GM12878 (cell line): ENCODE measurements around the gene EPOP. TPM values are rescaled to one million over a fixed set of nuclear protein-coding genes. Genes with fewer than 3 reads are reported as not detected.

ENCODE experiments used
- ATAC-seq: fragments of 200-7000 bp; cut with Tn5 transposase; 3 replicates; pipeline ENCODE4 v1.9.1; 2020; ENCODE audit warnings: mild to moderate bottlenecking, moderate library complexity
- BruUV-seq: library from RNA; stranded (reverse); fragments of 400-500 nt; replicated peaks from 2 replicates; lab custom pipeline; 2021; lab: Mats Ljungman, UMichigan
- CTCF ChIA-PET: fragments of 300-600 bp; sonication (Branson Sonifier 250); formaldehyde crosslinking; extraction: SDS; loops from one replicate; lab custom pipeline; 2021; ENCODE audit warnings: inconsistent platforms; lab: Yijun Ruan, JAX
- POLR2A ChIA-PET: fragments of 350-600 bp; formaldehyde crosslinking; extraction: SDS; loops from one replicate; lab custom pipeline; 2021; ENCODE audit warnings: inconsistent platforms; lab: Charles Lee
- RAD21 ChIA-PET: fragments of 300-600 bp; sonication (Branson Sonifier 250); formaldehyde crosslinking; loops from one replicate; lab custom pipeline; 2023; ENCODE audit warnings: antibody characterized with exemption; ENCODE audit not compliant: unreplicated experiment; lab: Charles Lee
- SMC1A ChIA-PET: fragments of 300-600 bp; sonication (Branson Sonifier 250); formaldehyde crosslinking; loops from one replicate; lab custom pipeline; 2023; ENCODE audit not compliant: unreplicated experiment, uncharacterized antibody; lab: Charles Lee
- DNase-seq: peaks from one replicate; pipeline ENCODE4 v3.0.0-alpha.2; 2011; ENCODE audit warnings: low read depth, low spot score
- FAIRE-seq: peaks from 3 replicates; lab custom pipeline; 2011; peaks lifted over from hg19 to GRCh38; lab: Jason Lieb, UNC
- H2AFZ ChIP-seq: 2 replicates; pipeline ENCODE4 v1.6.0; 2011; ENCODE audit warnings: low read depth, low read length, control low read depth; ENCODE audit not compliant: control insufficient read depth
- H3K27ac ChIP-seq: 2 replicates; pipeline ENCODE4 v1.5.1; 2011; ENCODE audit warnings: control low read depth; ENCODE audit not compliant: control insufficient read depth, insufficient read depth
- H3K27me3 ChIP-seq, 2 experiments: replicated peaks in 1 of 2; 2 replicates each; pipeline versions ENCODE4 v1.6.0 to v1.6.1; 2011; ENCODE audit warnings: low read length in 1 of 2; ENCODE audit not compliant: control insufficient read depth in 2 of 2, insufficient read depth in 2 of 2
- H3K36me3 ChIP-seq, 2 experiments: 2 replicates each; pipeline ENCODE4 v1.5.1; 2011; ENCODE audit warnings: low read length in 1 of 2; ENCODE audit not compliant: control insufficient read depth in 2 of 2, insufficient read depth in 2 of 2
- H3K4me1 ChIP-seq: 2 replicates; pipeline ENCODE4 v1.6.1; 2011; ENCODE audit warnings: mild to moderate bottlenecking, low read length, moderate library complexity, mixed read lengths; ENCODE audit not compliant: control insufficient read depth, insufficient read depth
- H3K4me2 ChIP-seq: 2 replicates; pipeline ENCODE4 v1.6.0; 2011; ENCODE audit warnings: control low read depth; ENCODE audit not compliant: control insufficient read depth, insufficient read depth
- H3K4me3 ChIP-seq: fragments of 200-600 bp; sonication (generic); 2 replicates; pipeline ENCODE4 v1.5.1; 2016
- H3K79me2 ChIP-seq: 2 replicates; pipeline ENCODE4 v1.6.0; 2011; ENCODE audit warnings: low read length; ENCODE audit not compliant: control insufficient read depth, insufficient read depth
- H3K9ac ChIP-seq: 2 replicates; pipeline ENCODE4 v1.8.0; 2011; ENCODE audit warnings: low read length, control low read depth, mixed read lengths; ENCODE audit not compliant: control insufficient read depth, insufficient read depth
- H3K9me3 ChIP-seq: replicated peaks from 3 replicates; pipeline ENCODE4 v1.5.1; 2011; ENCODE audit warnings: mild to moderate bottlenecking, low read length; ENCODE audit not compliant: control insufficient read depth, insufficient read depth
- H4K20me1 ChIP-seq: 2 replicates; pipeline ENCODE4 v1.6.0; 2011; ENCODE audit not compliant: control insufficient read depth, insufficient read depth
- FOS ChIP-seq: IDR thresholded peaks from 3 replicates; pipeline ENCODE4 v1.6.1; 2011; ENCODE audit warnings: borderline replicate concordance; ENCODE audit not compliant: insufficient read length; ENCODE audit errors: extremely low read depth
- NR2C1 ChIP-seq: fragments of 450-650 bp; IDR thresholded peaks from 2 replicates; pipeline ENCODE4 v1.6.1; 2017; ENCODE audit warnings: antibody characterized with exemption, mild to moderate bottlenecking, moderate library complexity
- NR2C2 ChIP-seq: IDR thresholded peaks from 2 replicates; pipeline ENCODE4 v1.6.1; 2011; ENCODE audit warnings: borderline replicate concordance, low read depth; ENCODE audit not compliant: control insufficient read depth, insufficient read length
- SMAD1 ChIP-seq: fragments of 450-650 bp; IDR thresholded peaks from 2 replicates; pipeline ENCODE4 v1.6.1; 2018; ENCODE audit warnings: mild to moderate bottlenecking, low read depth; ENCODE audit not compliant: partially characterized antibody
- WGBS: methylation state at CpG from one replicate; pipeline ENCODE4 v1.1.6; 2016; ENCODE audit warnings: low lambda C conversion rate; ENCODE audit not compliant: insufficient replicate concordance, insufficient coverage; ENCODE audit errors: missing lambda C conversion rate; 5-methylcytosine and 5-hydroxymethylcytosine counted together
- in situ Hi-C: fragments of 300-500 bp; cut with MboI; formaldehyde crosslinking; loops from 9 replicates; pipeline ENCODE4 v1.14.3; 2018; ENCODE audit warnings: mixed read lengths
- intact Hi-C: fragments of 100-400 bp; cut with micrococcal nuclease; formaldehyde crosslinking; loops from one replicate; pipeline ENCODE4 v1.14.2; 2022; ENCODE audit not compliant: unreplicated experiment
- polyA plus RNA-seq, 11 experiments: library from polyadenylated mRNA; depleted of rRNA in 4 of 11; unstranded in 6 of 11; stranded (reverse) in 5 of 11; fragments of >200 nt; fragmentation: Nextera tagmentation in 4 of 11; fragmentation: Illumina TruSeq in 1 of 11; extraction: Ambion mirVana in 4 of 11; extraction: Trizol in 1 of 11; gene quantifications; 1 replicate in 1 of 11; 2 replicates in 10 of 11; pipeline versions ENCODE4 v1.2.1 to v1.2.3, GENCODE V29; 2011 to 2016; ENCODE audit warnings: inconsistent platforms in 2 of 11, missing spikeins in 2 of 11, low read depth in 1 of 11
- total RNA-seq, 4 experiments: library from RNA; depleted of rRNA in 3 of 4; stranded (reverse); fragments of >200 nt in 3 of 4; fragmentation: Illumina TruSeq in 1 of 4; extraction: Trizol in 1 of 4; gene quantifications; 2 replicates each; pipeline versions ENCODE4 v1.2.1 to v1.2.3, GENCODE V29; 2013 to 2021
- TF ChIP-seq, protein P1 (sequence below): fragments of 450-650 bp; IDR thresholded peaks from 2 replicates; pipeline ENCODE4 v1.6.1; 2017; ENCODE audit warnings: mild to moderate bottlenecking, low read depth, inconsistent platforms; ENCODE audit not compliant: poor library complexity, severe bottlenecking
- TF ChIP-seq, protein P2 (sequence below): fragments of 150-350 bp; IDR thresholded peaks from 2 replicates; pipeline ENCODE4 v1.6.1; 2016; ENCODE audit warnings: low read depth, low read length
- TF ChIP-seq, protein P3 (sequence below): fragments of 450-650 bp; IDR thresholded peaks from 2 replicates; pipeline ENCODE4 v1.6.1; 2017; ENCODE audit warnings: mild to moderate bottlenecking, moderate library complexity

EPOP gene
- total and polyA plus RNA-seq, 10 of the 15 experiments (the other 5 are each of a cell fraction or from before 2014, with no cell fraction given), result 0.53 to 9.0 (median 3.7) TPM

DNA sequence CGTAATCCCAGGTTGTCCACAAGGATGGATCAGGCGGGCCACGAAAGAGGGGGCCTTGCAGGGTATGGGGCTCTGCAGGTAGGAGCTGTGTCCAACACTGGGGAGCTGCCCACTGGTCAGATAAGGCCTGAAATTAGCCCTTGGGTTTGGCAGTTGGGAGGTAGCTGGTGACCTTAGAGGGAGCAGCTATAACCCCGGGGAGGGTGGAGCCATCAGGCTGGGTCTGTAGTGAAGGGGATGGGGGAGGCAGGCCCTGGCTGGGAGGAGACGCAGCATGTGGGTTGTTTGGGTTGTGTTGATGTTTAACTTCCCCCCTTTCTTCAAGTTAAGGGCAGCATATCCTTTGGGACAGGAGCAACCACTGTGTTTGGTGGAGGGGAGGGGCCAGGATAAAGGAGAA lies 36.2 kb upstream of the EPOP start:
- no peak overlapping the region for H3K9ac ChIP-seq
- DNase-seq (no peak), FAIRE-seq (no peak), ATAC-seq (no peak)
- 79% methylated on average over 5 of the region's 5 CpGs for WGBS
- H3K36me3 ChIP-seq, result peaks cover 22 to 44% of the 10 kb centered on the region in 2 experiments
- intact Hi-C loops (no loop called here), in situ Hi-C loops (no loop called here)
- RAD21 ChIA-PET, result interaction anchor here (0.8 to 1.2 kb wide), 2 partner anchors 24 to 35 kb away, joined by 3 to 4 read pairs; no protein-coding TSS in a partner anchor
- CTCF ChIA-PET, result interaction anchor here (1.0 to 2.2 kb wide), 2 partner anchors 33 to 35 kb away, joined by 5 to 7 read pairs; no protein-coding TSS in a partner anchor
- no peak overlapping the region for H2AFZ ChIP-seq
- TF ChIP-seq NR2C1 (no peak), FOS (no peak), NR2C2 (no peak), SMAD1 (no peak)
- TF ChIP-seq, protein P1, sequence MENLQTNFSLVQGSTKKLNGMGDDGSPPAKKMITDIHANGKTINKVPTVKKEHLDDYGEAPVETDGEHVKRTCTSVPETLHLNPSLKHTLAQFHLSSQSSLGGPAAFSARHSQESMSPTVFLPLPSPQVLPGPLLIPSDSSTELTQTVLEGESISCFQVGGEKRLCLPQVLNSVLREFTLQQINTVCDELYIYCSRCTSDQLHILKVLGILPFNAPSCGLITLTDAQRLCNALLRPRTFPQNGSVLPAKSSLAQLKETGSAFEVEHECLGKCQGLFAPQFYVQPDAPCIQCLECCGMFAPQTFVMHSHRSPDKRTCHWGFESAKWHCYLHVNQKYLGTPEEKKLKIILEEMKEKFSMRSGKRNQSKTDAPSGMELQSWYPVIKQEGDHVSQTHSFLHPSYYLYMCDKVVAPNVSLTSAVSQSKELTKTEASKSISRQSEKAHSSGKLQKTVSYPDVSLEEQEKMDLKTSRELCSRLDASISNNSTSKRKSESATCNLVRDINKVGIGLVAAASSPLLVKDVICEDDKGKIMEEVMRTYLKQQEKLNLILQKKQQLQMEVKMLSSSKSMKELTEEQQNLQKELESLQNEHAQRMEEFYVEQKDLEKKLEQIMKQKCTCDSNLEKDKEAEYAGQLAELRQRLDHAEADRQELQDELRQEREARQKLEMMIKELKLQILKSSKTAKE, result no peak
- TF ChIP-seq, protein P2, sequence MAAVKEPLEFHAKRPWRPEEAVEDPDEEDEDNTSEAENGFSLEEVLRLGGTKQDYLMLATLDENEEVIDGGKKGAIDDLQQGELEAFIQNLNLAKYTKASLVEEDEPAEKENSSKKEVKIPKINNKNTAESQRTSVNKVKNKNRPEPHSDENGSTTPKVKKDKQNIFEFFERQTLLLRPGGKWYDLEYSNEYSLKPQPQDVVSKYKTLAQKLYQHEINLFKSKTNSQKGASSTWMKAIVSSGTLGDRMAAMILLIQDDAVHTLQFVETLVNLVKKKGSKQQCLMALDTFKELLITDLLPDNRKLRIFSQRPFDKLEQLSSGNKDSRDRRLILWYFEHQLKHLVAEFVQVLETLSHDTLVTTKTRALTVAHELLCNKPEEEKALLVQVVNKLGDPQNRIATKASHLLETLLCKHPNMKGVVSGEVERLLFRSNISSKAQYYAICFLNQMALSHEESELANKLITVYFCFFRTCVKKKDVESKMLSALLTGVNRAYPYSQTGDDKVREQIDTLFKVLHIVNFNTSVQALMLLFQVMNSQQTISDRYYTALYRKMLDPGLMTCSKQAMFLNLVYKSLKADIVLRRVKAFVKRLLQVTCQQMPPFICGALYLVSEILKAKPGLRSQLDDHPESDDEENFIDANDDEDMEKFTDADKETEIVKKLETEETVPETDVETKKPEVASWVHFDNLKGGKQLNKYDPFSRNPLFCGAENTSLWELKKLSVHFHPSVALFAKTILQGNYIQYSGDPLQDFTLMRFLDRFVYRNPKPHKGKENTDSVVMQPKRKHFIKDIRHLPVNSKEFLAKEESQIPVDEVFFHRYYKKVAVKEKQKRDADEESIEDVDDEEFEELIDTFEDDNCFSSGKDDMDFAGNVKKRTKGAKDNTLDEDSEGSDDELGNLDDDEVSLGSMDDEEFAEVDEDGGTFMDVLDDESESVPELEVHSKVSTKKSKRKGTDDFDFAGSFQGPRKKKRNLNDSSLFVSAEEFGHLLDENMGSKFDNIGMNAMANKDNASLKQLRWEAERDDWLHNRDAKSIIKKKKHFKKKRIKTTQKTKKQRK, result no peak
- TF ChIP-seq, protein P3, sequence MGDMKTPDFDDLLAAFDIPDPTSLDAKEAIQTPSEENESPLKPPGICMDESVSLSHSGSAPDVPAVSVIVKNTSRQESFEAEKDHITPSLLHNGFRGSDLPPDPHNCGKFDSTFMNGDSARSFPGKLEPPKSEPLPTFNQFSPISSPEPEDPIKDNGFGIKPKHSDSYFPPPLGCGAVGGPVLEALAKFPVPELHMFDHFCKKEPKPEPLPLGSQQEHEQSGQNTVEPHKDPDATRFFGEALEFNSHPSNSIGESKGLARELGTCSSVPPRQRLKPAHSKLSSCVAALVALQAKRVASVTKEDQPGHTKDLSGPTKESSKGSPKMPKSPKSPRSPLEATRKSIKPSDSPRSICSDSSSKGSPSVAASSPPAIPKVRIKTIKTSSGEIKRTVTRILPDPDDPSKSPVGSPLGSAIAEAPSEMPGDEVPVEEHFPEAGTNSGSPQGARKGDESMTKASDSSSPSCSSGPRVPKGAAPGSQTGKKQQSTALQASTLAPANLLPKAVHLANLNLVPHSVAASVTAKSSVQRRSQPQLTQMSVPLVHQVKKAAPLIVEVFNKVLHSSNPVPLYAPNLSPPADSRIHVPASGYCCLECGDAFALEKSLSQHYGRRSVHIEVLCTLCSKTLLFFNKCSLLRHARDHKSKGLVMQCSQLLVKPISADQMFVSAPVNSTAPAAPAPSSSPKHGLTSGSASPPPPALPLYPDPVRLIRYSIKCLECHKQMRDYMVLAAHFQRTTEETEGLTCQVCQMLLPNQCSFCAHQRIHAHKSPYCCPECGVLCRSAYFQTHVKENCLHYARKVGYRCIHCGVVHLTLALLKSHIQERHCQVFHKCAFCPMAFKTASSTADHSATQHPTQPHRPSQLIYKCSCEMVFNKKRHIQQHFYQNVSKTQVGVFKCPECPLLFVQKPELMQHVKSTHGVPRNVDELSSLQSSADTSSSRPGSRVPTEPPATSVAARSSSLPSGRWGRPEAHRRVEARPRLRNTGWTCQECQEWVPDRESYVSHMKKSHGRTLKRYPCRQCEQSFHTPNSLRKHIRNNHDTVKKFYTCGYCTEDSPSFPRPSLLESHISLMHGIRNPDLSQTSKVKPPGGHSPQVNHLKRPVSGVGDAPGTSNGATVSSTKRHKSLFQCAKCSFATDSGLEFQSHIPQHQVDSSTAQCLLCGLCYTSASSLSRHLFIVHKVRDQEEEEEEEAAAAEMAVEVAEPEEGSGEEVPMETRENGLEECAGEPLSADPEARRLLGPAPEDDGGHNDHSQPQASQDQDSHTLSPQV, result no peak
- H3K4me1 ChIP-seq, result peaks cover 19% of the 10 kb centered on the region
- no peak overlapping the region for H3K27ac ChIP-seq
- POLR2A ChIA-PET, result no interaction called here
- no TSS peak for BruUV-seq
- no peaks in the 10 kb centered on the region for H3K9me3 ChIP-seq
- SMC1A ChIA-PET, result interaction anchor here (0.9 to 2.4 kb wide), 3 partner anchors 9 to 32 kb away, joined by 3 to 7 read pairs (median 5); no protein-coding TSS in a partner anchor
- H3K79me2 ChIP-seq, result peaks cover 33% of the 10 kb centered on the region
- H3K27me3 ChIP-seq, result no peaks in the 10 kb centered on the region
- no peaks in the 10 kb centered on the region for H4K20me1 ChIP-seq
- H3K4me2 ChIP-seq, result no peak overlapping the region
- H3K4me3 ChIP-seq, result no peak overlapping the region
